ENCODE data around the gene KRTAP19-3. TPM values are rescaled to one million over a fixed set of nuclear protein-coding genes. Genes with fewer than 3 reads are reported as not detected.

Gene KRTAP19-3
- total and polyA plus RNA-seq, 8 donors = not detected

DNA sequence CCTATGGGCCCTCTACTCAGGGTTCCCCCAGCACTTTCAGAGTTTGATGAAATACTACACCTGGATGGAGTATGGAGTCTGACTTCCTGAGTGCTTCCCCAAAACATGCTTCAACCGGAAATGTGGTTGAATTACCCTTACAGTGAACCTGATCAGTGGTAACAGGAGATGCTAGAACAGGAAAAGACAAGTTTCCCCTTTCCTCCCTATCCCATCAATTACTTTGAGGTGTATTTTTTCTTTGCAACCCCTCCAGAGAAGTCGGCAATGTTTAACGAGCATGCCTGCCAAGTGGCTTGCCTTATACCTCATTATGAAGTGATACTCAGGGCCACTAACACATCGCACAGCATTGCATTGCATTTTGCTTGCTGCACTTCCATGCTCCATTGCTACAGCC is 44.8 kb downstream of the KRTAP19-3 start:
- Histone ChIP-seq H3K27me3 (peaks cover 0 to 4% (median 0%) of the 10 kb centered on the region in 4 donors), H3K4me3 (no peak overlapping the region), H3K36me3 (no peaks in the 10 kb centered on the region), H3K9me3 (no peaks in the 10 kb centered on the region), H3K4me1 (no peaks in the 10 kb centered on the region), H3K27ac (no peak overlapping the region)
- TF ChIP-seq, protein P1, sequence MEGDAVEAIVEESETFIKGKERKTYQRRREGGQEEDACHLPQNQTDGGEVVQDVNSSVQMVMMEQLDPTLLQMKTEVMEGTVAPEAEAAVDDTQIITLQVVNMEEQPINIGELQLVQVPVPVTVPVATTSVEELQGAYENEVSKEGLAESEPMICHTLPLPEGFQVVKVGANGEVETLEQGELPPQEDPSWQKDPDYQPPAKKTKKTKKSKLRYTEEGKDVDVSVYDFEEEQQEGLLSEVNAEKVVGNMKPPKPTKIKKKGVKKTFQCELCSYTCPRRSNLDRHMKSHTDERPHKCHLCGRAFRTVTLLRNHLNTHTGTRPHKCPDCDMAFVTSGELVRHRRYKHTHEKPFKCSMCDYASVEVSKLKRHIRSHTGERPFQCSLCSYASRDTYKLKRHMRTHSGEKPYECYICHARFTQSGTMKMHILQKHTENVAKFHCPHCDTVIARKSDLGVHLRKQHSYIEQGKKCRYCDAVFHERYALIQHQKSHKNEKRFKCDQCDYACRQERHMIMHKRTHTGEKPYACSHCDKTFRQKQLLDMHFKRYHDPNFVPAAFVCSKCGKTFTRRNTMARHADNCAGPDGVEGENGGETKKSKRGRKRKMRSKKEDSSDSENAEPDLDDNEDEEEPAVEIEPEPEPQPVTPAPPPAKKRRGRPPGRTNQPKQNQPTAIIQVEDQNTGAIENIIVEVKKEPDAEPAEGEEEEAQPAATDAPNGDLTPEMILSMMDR (IDR thresholded peaks at IDR 0.05) = no peak
- 35 to 66% methylated on average over 4 of the region's 4 CpGs for WGBS, 2 donors
- intact Hi-C loops (cut with DNase I) = no loop called here
- ATAC-seq (no peak), DNase-seq (no peak), FAIRE-seq (no peak)

DNA sequence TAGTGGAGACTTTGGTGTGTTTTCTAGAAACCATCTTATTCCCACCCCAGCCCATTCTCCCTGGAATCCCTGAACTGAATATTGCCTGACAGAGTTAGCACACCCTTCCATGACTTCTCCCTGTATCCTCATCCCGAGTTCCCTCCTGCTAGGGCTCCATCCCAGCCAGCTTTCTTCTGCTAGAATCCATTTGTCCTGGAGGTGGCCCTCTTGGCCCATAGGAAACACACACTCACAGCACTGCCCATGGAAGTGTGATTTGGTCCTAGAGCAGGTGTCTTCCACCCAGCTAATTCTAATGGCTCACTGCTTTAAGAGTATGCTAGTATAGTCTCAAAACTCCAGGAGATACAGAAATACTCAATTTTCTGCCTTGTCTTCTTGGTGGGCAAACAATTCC is 47.6 kb downstream of the KRTAP19-3 start:
- TF ChIP-seq, protein P1 (IDR thresholded peaks at IDR 0.05) = no peak
- WGBS, 2 donors = 13 to 33% methylated on average over 1 of the region's 1 CpG
- intact Hi-C loops (cut with DNase I) = no loop called here
- no peaks in the 10 kb centered on the region for H3K36me3 ChIP-seq
- H3K4me3 ChIP-seq = no peak overlapping the region
- H3K27me3 ChIP-seq = peaks cover 0 to 4% (median 0%) of the 10 kb centered on the region in 4 donors
- no peaks in the 10 kb centered on the region for H3K4me1 ChIP-seq
- DNase-seq = no peak
- no peak for ATAC-seq
- FAIRE-seq = no peak
- no peak overlapping the region for H3K27ac ChIP-seq
- H3K9me3 ChIP-seq = no peaks in the 10 kb centered on the region

DNA sequence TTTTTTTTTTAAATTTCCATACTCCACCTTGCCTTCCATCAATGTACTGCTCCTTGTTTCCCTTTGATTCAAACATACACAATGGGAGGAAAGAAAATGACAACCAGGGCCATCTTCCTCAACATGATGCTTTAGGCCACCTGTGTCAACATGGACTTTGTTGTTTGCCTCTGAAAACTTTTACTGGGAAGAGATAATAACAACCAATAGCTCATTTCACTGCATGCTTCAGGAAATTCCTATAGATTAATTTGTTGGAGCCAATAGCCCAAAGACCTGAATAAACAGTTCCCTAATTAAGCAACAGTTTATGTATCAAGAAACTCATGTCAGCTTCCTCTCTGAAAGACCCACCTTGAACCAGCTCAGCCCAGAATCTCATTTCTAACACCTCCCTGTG is 48.6 kb downstream of the KRTAP19-3 start:
- FAIRE-seq (no peak), ATAC-seq (no peak), DNase-seq (no peak)
- Histone ChIP-seq H3K27me3 (no peaks in the 10 kb centered on the region), H3K27ac (no peak overlapping the region), H3K36me3 (no peaks in the 10 kb centered on the region), H3K4me3 (no peak overlapping the region), H3K4me1 (no peaks in the 10 kb centered on the region), H3K9me3 (no peaks in the 10 kb centered on the region)
- intact Hi-C loops (cut with DNase I) = no loop called here
- TF ChIP-seq, protein P1 (IDR thresholded peaks at IDR 0.05) = no peak

Other genes with a start within 250 kb of the KRTAP19-3 start
- not detected for gene KRTAP24-1, start 209.1 kb downstream of the KRTAP19-3 start, total RNA-seq
- not detected for gene KRTAP24-1, start 209.1 kb downstream of the KRTAP19-3 start, polyA plus RNA-seq
- gene KRTAP25-1, start 202.5 kb downstream of the KRTAP19-3 start, total RNA-seq = not detected
- not detected for gene KRTAP25-1, start 202.5 kb downstream of the KRTAP19-3 start, polyA plus RNA-seq
- gene KRTAP26-1, start 171.7 kb downstream of the KRTAP19-3 start, total RNA-seq = not detected
- gene KRTAP26-1, start 171.7 kb downstream of the KRTAP19-3 start, polyA plus RNA-seq = not detected
- not detected for gene KRTAP27-1, start 154.3 kb downstream of the KRTAP19-3 start, total RNA-seq
- not detected for gene KRTAP27-1, start 154.3 kb downstream of the KRTAP19-3 start, polyA plus RNA-seq
- gene KRTAP23-1, start 143.4 kb downstream of the KRTAP19-3 start, total RNA-seq = not detected
- gene KRTAP23-1, start 143.4 kb downstream of the KRTAP19-3 start, polyA plus RNA-seq = not detected
- not detected for gene KRTAP13-2, start 119.7 kb downstream of the KRTAP19-3 start, total RNA-seq
- not detected for gene KRTAP13-2, start 119.7 kb downstream of the KRTAP19-3 start, polyA plus RNA-seq
- not detected for gene KRTAP13-1, start 96.0 kb downstream of the KRTAP19-3 start, total RNA-seq
- gene KRTAP13-1, start 96.0 kb downstream of the KRTAP19-3 start, polyA plus RNA-seq = not detected
- gene KRTAP13-3, start 66.1 kb downstream of the KRTAP19-3 start, total RNA-seq = not detected
- gene KRTAP13-3, start 66.1 kb downstream of the KRTAP19-3 start, polyA plus RNA-seq = not detected
- gene KRTAP13-4, start 61.8 kb downstream of the KRTAP19-3 start, total RNA-seq = not detected
- gene KRTAP13-4, start 61.8 kb downstream of the KRTAP19-3 start, polyA plus RNA-seq = not detected
- not detected for gene KRTAP15-1, start 51.7 kb downstream of the KRTAP19-3 start, total RNA-seq
- gene KRTAP15-1, start 51.7 kb downstream of the KRTAP19-3 start, polyA plus RNA-seq = not detected
- gene KRTAP19-1, start 11.6 kb downstream of the KRTAP19-3 start, total RNA-seq = not detected
- not detected for gene KRTAP19-1, start 11.6 kb downstream of the KRTAP19-3 start, polyA plus RNA-seq
- not detected for gene KRTAP19-2, start 4.6 kb downstream of the KRTAP19-3 start, total RNA-seq
- gene KRTAP19-2, start 4.6 kb downstream of the KRTAP19-3 start, polyA plus RNA-seq = not detected
- not detected for gene KRTAP19-4, start 5.2 kb upstream of the KRTAP19-3 start, total RNA-seq
- not detected for gene KRTAP19-4, start 5.2 kb upstream of the KRTAP19-3 start, polyA plus RNA-seq
- not detected for gene KRTAP19-5, start 10.1 kb upstream of the KRTAP19-3 start, total RNA-seq
- gene KRTAP19-5, start 10.1 kb upstream of the KRTAP19-3 start, polyA plus RNA-seq = not detected
- gene KRTAP19-6, start 49.9 kb upstream of the KRTAP19-3 start, total RNA-seq = not detected
- not detected for gene KRTAP19-6, start 49.9 kb upstream of the KRTAP19-3 start, polyA plus RNA-seq
- gene KRTAP19-7, start 69.3 kb upstream of the KRTAP19-3 start, total RNA-seq = not detected
- gene KRTAP19-7, start 69.3 kb upstream of the KRTAP19-3 start, polyA plus RNA-seq = not detected
- gene KRTAP22-2, start 98.4 kb upstream of the KRTAP19-3 start, total RNA-seq = not detected
- gene KRTAP22-2, start 98.4 kb upstream of the KRTAP19-3 start, polyA plus RNA-seq = not detected
- gene KRTAP6-3, start 100.4 kb upstream of the KRTAP19-3 start, total RNA-seq = not detected
- gene KRTAP6-3, start 100.4 kb upstream of the KRTAP19-3 start, polyA plus RNA-seq = not detected
- gene KRTAP6-2, start 106.9 kb upstream of the KRTAP19-3 start, total RNA-seq = not detected
- not detected for gene KRTAP6-2, start 106.9 kb upstream of the KRTAP19-3 start, polyA plus RNA-seq
- not detected for gene KRTAP22-1, start 109.1 kb upstream of the KRTAP19-3 start, total RNA-seq
- not detected for gene KRTAP22-1, start 109.1 kb upstream of the KRTAP19-3 start, polyA plus RNA-seq
- gene KRTAP6-1, start 121.9 kb upstream of the KRTAP19-3 start, total RNA-seq = not detected
- gene KRTAP6-1, start 121.9 kb upstream of the KRTAP19-3 start, polyA plus RNA-seq = not detected
- gene KRTAP20-1, start 124.4 kb upstream of the KRTAP19-3 start, total RNA-seq = not detected
- gene KRTAP20-1, start 124.4 kb upstream of the KRTAP19-3 start, polyA plus RNA-seq = not detected
- gene KRTAP20-4, start 128.6 kb upstream of the KRTAP19-3 start, total RNA-seq = not detected
- gene KRTAP20-4, start 128.6 kb upstream of the KRTAP19-3 start, polyA plus RNA-seq = not detected
- gene KRTAP20-2, start 143.2 kb upstream of the KRTAP19-3 start, total RNA-seq = not detected
- gene KRTAP20-2, start 143.2 kb upstream of the KRTAP19-3 start, polyA plus RNA-seq = not detected
- gene KRTAP20-3, start 150.9 kb upstream of the KRTAP19-3 start, total RNA-seq = not detected
- gene KRTAP20-3, start 150.9 kb upstream of the KRTAP19-3 start, polyA plus RNA-seq = not detected
- gene KRTAP21-3, start 226.8 kb upstream of the KRTAP19-3 start, total RNA-seq = not detected
- gene KRTAP21-3, start 226.8 kb upstream of the KRTAP19-3 start, polyA plus RNA-seq = not detected

Data from pancreas (tissue), 10 donors.